HG02763 (cell line): ENCODE data around the gene ACTN4.
"Not testable (repeated sequence)": the region's sequence is repeated elsewhere in the genome, so short reads cannot be mapped to it uniquely, and the experiment has no call there.

ENCODE experiments used
- ATAC-seq: cut with Tn5 transposase; IDR thresholded peaks from one replicate; pipeline ENCODE4 v1.9.1; 2021; ENCODE audit warnings: mild to moderate bottlenecking, moderate library complexity; ENCODE audit not compliant: unreplicated experiment

ACTN4 gene

GRCh38 chr19:38735257-38735686 is 87.8 kb downstream of the ACTN4 start:
- ATAC-seq: no peak

GRCh38 chr19:38736036-38736412 is 88.6 kb downstream of the ACTN4 start:
- no peak for ATAC-seq

GRCh38 chr19:38736413-38737280 is 89.2 kb downstream of the ACTN4 start:
- ATAC-seq: no peak

GRCh38 chr19:38737281-38737865 is 89.9 kb downstream of the ACTN4 start:
- no peak for ATAC-seq

- no peak for ATAC-seq
These were observed 90.7 kb downstream of the ACTN4 start for GRCh38 chr19:38737921-38738737.

- no peak for ATAC-seq
These were observed 92.2 kb downstream of the ACTN4 start for GRCh38 chr19:38739440-38740256.

- ATAC-seq: no peak
These were observed 92.8 kb downstream of the ACTN4 start for GRCh38 chr19:38740257-38740592.

GRCh38 chr19:38740932-38741331 is 93.5 kb downstream of the ACTN4 start:
- no peak for ATAC-seq

- no peak for ATAC-seq
These were observed 94.2 kb downstream of the ACTN4 start for GRCh38 chr19:38741670-38742069.

GRCh38 chr19:38742296-38742695 is 94.8 kb downstream of the ACTN4 start:
- no peak for ATAC-seq

- ATAC-seq: no peak
These were observed 95.5 kb downstream of the ACTN4 start for GRCh38 chr19:38742906-38743305.

GRCh38 chr19:38743394-38744297 is 96.2 kb downstream of the ACTN4 start:
- ATAC-seq: no peak

- no peak for ATAC-seq
These were observed 96.8 kb downstream of the ACTN4 start, which contains the start of gene CAPN12 for GRCh38 chr19:38744298-38744681. Gene CAPN12, minus strand, starts transcription at chr19:38744474. Its CDS starts 309 bp downstream, at chr19:38744165.

GRCh38 chr19:38744874-38745273 is 97.4 kb downstream of the ACTN4 start:
- no peak for ATAC-seq

- no peak for ATAC-seq
These were observed 97.9 kb downstream of the ACTN4 start for GRCh38 chr19:38745316-38745715.

GRCh38 chr19:38753783-38754182 is 106.3 kb downstream of the ACTN4 start:
- not testable (repeated sequence) for ATAC-seq

GRCh38 chr19:38754196-38754595 is 106.7 kb downstream of the ACTN4 start:
- ATAC-seq: not testable (repeated sequence)

- no peak for ATAC-seq
These were observed 112.1 kb downstream of the ACTN4 start for GRCh38 chr19:38759590-38760003.

GRCh38 chr19:38760805-38761517 is 113.5 kb downstream of the ACTN4 start:
- ATAC-seq: not testable (repeated sequence)
